Colon (tissue), 2 donors: ENCODE data around the gene NTNG2.

Experiments
- FAIRE-seq: peaks from 2 replicates; lab custom pipeline; 2012; peaks lifted over from hg19 to GRCh38; lab: Jason Lieb, UNC
- donor health status: control.
- donor health status: control.

The NTNG2 gene

GRCh38 chr9:132204883-132205282 lies 43.0 kb downstream of the NTNG2 start:
- FAIRE-seq, result no peak

- FAIRE-seq, result no peak
Observed at GRCh38 chr9:132207215-132207614, 45.4 kb downstream of the NTNG2 start.

- FAIRE-seq, result no peak
Observed at GRCh38 chr9:132207839-132208615, 46.2 kb downstream of the NTNG2 start.

- FAIRE-seq, result no peak
Observed at GRCh38 chr9:132209228-132209627, 47.4 kb downstream of the NTNG2 start.

- FAIRE-seq, result no peak
Observed at GRCh38 chr9:132210472-132211145, 48.8 kb downstream of the NTNG2 start.

- FAIRE-seq, result no peak
Observed at GRCh38 chr9:132211570-132211969, 49.7 kb downstream of the NTNG2 start.

- FAIRE-seq, result no peak
Observed at GRCh38 chr9:132214027-132214622, 52.3 kb downstream of the NTNG2 start.

GRCh38 chr9:132216861-132217619 lies 55.2 kb downstream of the NTNG2 start:
- no peak for FAIRE-seq

GRCh38 chr9:132218208-132218607 lies 56.4 kb downstream of the NTNG2 start:
- FAIRE-seq, result no peak

GRCh38 chr9:132221941-132222340 lies 60.1 kb downstream of the NTNG2 start:
- FAIRE-seq, result no peak

- no peak for FAIRE-seq
Observed at GRCh38 chr9:132224645-132225044, 62.8 kb downstream of the NTNG2 start.

GRCh38 chr9:132226571-132227430 lies 64.9 kb downstream of the NTNG2 start:
- no peak for FAIRE-seq

GRCh38 chr9:132228062-132228461 lies 66.2 kb downstream of the NTNG2 start:
- FAIRE-seq, result no peak

- no peak for FAIRE-seq
Observed at GRCh38 chr9:132230605-132231004, 68.7 kb downstream of the NTNG2 start.

GRCh38 chr9:132231019-132231701 lies 69.3 kb downstream of the NTNG2 start:
- FAIRE-seq, result no peak

- no peak for FAIRE-seq
Observed at GRCh38 chr9:132232522-132232921, 70.7 kb downstream of the NTNG2 start.

GRCh38 chr9:132233138-132233537 lies 71.3 kb downstream of the NTNG2 start:
- FAIRE-seq, result no peak

GRCh38 chr9:132234535-132234934 lies 72.7 kb downstream of the NTNG2 start:
- no peak for FAIRE-seq

- no peak for FAIRE-seq
Observed at GRCh38 chr9:132235125-132235524, 73.3 kb downstream of the NTNG2 start.

GRCh38 chr9:132235894-132236661 lies 74.2 kb downstream of the NTNG2 start:
- no peak for FAIRE-seq
